ENCODE measurements around the gene COX8A.
"Not testable (repeated sequence)": the region's sequence is repeated elsewhere in the genome, so short reads cannot be mapped to it uniquely, and the experiment has no call there.

COX8A gene

DNA sequence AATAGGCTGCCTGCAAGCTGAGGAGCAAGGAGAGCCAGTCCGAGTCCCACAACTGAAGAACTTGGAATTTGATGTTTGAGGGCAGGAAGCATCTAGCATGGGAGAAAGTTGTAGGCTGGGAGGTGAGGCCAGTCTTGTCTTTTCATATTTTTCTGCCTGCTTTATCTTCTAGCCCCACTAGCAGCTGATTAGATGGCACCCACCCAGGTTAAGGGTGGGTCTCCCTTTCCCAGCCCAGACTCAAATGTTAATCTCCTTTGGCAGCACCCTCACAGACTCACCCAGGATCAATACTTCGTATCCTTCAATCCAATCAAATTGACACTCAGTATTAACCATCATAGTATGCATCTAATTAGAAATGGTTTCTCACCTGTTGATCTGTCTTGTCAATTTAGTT is 5.0 kb upstream of the COX8A start:
- DNase-seq (ENCODE audit: low read depth): no peak

DNA sequence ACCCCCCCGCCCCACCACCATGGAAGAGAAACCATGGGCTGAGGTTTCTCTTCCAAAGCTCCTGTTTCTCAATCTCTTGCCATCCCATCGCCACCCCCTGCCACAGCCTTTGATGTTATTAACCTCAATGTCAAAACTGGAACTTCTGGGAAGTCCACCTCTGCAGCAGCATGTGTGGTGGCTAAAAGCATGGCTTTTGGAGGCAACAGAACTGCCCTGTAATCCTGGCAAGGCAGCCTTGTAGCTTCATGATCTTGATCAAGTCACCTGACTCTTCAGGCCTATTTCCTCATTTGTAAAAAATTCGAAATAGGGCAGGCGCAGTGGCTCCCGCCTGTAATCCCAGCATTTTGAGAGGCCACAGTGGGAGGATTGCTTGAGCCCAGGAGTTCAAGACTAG is 3.5 kb upstream of the COX8A start:
- DNase-seq (ENCODE audit: low read depth): no peak

DNA sequence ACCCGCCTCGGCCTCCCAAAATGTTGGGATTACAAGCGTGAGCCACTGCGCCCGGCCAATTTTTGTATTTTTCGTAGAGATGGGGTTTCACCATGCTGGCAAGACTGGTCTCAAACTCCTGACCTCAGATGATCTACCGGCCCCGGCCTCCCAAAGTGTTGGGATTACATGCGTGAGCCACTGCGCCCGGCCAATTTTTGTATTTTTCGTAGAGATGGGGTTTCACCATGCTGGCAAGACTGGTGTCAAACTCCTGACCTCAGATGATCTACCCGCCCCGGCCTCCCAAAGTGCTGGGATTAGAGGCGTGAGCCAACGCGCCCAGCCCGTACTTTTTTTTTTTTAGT is 535 bp upstream of the COX8A start:
- DNase-seq (ENCODE audit: low read depth): not testable (repeated sequence)

DNA sequence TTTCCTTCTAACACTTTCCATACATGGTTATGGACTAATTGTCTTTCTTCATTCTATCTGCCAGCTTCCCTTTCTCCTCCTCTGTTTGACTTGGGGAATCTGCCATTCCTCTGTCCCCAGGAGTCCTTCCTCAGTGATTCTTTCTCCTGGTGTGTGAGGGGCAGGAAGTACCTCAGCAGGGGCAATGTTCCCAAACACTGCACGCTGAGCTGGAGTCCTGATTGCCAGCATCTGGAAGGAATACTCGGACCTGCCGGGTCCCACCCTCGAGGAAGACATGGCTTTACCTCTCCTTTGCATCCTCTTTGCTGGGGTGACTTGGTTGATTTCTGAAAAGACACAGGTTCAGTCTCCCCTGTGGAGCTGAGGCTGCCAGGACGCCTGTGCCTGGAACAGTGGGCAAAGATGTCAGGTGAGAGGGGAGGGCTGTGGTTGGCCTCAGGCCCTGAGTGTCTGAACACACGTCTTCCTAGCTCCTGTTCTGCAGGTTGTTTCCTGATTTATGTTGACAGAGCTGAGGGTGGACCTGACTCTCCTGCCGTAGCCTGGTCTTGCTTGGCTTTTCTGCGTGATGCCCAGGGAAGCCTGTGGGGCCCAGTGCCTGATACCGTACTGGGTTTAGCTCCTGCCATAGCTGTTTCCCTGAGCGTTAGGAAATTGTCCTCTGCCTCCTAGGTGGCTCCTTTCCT is 4.3 kb downstream of the COX8A start:
- DNase-seq (ENCODE audit: low read depth): no peak

DNA sequence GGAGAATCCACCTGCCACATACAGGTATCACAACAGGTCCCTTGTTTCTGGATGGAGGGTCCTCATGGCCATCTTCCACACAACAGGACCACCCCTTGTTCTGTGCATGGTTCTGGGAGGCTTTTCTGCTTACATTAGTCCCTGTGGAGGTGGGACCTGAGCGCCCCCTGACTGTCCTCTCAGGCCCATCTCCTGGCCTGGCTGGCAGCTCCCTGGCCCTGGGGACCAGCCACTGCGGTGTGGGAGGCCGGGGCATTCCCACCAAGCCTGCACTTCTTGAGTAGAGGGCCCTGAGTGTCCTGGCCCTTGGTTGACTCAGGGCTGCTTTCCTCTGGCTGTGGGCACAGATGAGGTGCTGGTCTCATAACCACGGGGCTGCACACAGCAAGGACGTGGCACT is 5.0 kb downstream of the COX8A start:
- DNase-seq (ENCODE audit: low read depth): no peak

GRCh38 chr11:63985812-63986155 is 11.4 kb downstream of the COX8A start:
- no peak for DNase-seq (ENCODE audit: low read depth)

GRCh38 chr11:63986156-63986931 is 11.9 kb downstream of the COX8A start, which contains the start of gene OTUB1:
OTUB1 (plus strand) TSS chr11:63986438; CDS start chr11:63986457, 19 bp downstream.
- peak; percentile 76 for DNase-seq (ENCODE audit: low read depth)

DNA sequence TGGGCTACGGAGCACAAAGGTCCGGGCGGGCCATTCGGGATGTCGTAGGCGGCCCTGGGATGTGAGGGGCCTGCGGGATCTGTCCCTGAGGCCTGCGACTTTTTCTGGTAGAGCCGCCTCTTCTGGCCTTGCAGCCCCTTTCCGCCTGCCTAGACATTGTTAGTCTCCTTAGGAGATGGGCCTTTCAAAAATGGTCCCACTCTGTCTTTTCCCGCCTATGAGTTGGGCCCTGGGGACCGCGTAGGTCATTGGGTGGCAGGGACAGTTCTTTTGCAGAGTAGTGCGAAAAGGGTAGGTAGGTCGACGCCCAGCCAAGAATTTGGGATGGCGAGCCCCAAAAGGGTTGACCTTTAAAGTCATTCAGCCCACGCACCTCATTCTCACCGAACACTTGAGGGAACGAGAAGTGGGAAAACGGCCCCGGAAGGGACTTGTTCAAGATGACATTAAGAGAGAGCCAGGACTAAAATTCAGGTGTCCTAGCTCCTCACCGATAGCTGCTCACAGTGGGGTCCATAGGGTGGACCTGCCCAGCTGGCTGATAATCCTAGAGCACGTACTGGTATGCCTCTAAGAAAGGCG is 12.6 kb downstream of the COX8A start:
- DNase-seq (ENCODE audit: low read depth): no peak

DNA sequence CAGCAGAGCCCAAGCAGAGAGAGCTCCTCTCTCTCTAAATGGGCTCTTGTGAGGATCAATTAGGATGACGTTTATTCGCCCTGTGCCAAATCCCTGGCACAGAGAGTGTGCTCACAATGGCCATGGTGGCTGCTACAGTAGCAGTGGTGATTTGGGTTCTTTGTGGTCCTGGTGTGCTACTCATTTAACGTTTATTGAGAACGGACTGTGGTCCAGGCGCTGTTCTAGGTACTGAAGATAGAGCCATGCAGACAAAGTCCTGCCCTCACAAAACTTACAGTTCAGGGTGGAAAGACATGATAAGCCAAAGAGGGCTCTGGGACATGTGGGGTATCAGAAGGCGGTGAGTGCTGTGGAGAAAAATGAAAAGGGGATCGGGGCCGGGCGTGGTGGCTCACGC is 17.1 kb downstream of the COX8A start:
- DNase-seq (ENCODE audit: low read depth): no peak

DNA sequence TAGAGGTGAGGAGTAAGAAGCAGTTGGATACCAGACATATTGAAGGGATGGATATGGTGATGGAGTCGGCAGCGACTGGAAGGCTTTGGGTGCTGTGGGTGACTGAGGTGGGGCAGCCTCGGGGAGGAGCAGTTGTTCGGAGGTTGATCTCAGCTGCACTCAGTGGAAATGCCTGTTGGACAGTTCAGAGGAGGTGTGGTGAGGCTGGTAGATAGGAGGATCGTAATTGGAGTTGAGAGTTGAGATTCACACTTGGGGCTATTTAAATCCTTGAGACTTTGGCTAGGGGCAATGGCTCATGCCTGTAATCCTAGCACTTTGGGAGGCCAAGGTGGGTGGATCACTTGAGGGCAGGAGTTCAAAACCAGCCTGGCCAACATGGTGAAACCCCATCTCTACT is 18.7 kb downstream of the COX8A start:
- DNase-seq (ENCODE audit: low read depth): no peak

GRCh38 chr11:63993993-63994392 is 19.6 kb downstream of the COX8A start:
- DNase-seq (ENCODE audit: low read depth): no peak

DNA sequence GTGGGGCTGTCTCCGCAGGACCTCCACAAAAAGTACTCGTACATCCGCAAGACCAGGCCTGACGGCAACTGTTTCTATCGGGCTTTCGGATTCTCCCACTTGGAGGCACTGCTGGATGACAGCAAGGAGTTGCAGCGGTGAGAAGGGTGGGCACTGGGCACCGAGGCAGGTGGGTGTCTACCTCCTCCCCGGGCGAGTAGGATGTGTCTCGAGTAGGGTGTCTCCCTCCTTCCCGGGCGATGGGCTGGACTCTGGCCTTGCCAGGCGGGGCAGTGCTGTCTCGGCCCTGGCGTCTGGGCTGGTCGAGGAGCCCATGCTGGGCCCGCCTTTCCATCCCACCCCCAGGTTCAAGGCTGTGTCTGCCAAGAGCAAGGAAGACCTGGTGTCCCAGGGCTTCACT is 22.1 kb downstream of the COX8A start:
- no peak for DNase-seq (ENCODE audit: low read depth)

- no peak for DNase-seq (ENCODE audit: low read depth)
Measured at GRCh38 chr11:63997104-63997700, 22.8 kb downstream of the COX8A start.

DNA sequence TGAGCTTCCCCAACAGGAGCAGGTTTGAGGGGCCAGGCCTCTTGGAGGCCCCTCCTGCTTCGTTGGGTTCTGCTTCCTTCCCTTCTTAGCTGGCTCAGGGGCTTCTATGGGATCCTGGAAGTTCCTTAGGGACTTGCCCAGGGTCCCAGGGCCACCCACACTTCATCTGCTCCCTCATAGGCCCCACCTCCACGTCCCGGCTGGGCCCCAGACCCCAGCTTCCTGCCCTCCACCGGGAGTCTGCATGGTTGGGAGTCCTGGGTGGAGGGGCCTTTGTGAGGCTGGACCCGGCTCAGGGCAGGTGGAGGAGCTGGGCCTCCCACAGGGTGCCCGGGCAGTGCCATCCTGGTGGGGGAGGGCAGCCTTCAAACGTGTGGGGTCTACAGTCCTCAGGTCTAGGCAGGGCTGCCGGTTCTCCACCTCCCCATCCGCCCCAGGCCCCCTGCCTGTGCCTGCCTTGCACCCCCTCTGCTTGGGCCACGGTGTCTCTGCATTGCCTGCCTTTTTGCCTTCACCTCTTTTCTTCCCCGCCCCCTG is 23.4 kb downstream of the COX8A start:
- DNase-seq (ENCODE audit: low read depth): no peak

DNA sequence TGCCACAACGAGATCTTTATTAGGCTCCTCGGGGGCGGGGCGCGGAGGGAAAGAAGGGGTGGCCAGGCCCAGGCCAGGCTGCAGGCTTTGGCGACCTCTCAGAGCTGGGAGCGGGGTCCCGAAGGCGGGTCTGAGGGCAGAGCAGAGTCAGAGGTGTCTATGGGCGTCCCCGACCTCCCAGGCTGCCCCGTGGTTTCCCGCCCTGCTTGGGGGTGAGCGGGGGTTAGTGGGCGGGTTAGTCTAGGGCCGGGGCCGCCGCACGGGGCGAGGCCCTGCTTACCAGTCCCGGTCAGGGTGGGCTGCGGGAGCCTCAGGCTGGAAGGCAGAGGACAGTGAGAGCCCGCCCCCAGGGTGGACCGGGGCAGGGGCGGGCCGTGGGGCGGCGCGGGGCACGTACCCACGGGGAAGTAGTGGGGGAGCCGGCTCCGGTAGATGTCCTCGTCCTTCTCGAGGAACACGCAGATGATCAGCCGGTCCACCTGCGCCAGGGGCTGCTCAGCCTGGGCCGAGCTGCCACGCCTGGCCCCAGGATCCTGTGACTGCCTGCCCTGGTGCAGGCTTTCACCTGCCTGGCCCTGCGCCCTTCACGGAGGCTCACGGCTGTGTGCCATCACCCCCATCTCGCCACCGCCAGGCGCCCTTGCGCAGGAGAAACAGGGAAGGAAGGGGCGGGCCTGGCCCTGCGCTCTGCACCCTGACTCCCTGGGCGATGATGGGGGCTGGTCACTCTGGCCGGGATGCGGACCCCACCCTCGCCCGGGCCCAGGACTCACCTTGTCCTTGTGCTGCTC is 24.3 kb downstream of the COX8A start:
- no peak for DNase-seq (ENCODE audit: low read depth)

GRCh38 chr11:63999349-64000025 is 25.1 kb downstream of the COX8A start:
- DNase-seq (ENCODE audit: low read depth): no peak

- DNase-seq (ENCODE audit: low read depth): peak; percentile 33
Measured at GRCh38 chr11:64000026-64000739, 25.8 kb downstream of the COX8A start.

GRCh38 chr11:64000740-64001483 is 26.5 kb downstream of the COX8A start:
- no peak for DNase-seq (ENCODE audit: low read depth)

- DNase-seq (ENCODE audit: low read depth): no peak
Measured at GRCh38 chr11:64001484-64002420, 27.3 kb downstream of the COX8A start.
